GM12891 (cell line): Measurements from ENCODE around the gene GRAMD1B.

ENCODE experiments used
- DNase-seq: peaks from one replicate; pipeline ENCODE4 v3.0.0; 2011; ENCODE audit warnings: low spot score; ENCODE audit not compliant: insufficient read length
- FAIRE-seq: peaks from 2 replicates; lab custom pipeline; 2011; peaks lifted over from hg19 to GRCh38; lab: Jason Lieb, UNC
- PAX5 ChIP-seq: IDR thresholded peaks from 2 replicates; pipeline ENCODE4 v1.6.1; 2011; ENCODE audit warnings: low read length, moderate library complexity, mild to moderate bottlenecking; ENCODE audit not compliant: insufficient read depth, severe bottlenecking
- POLR2A ChIP-seq: IDR thresholded peaks from 2 replicates; pipeline ENCODE4 v1.6.1; 2011; ENCODE audit warnings: low read depth, low read length, control low read depth
- POLR2AphosphoS5 ChIP-seq: IDR thresholded peaks from 2 replicates; pipeline ENCODE4 v1.6.1; 2011; ENCODE audit warnings: low read depth, low read length, control low read depth
- POU2F2 ChIP-seq: IDR thresholded peaks from 2 replicates; pipeline ENCODE4 v1.6.1; 2011; ENCODE audit warnings: low read depth, mild to moderate bottlenecking, control low read depth, low read length, moderate library complexity
- SPI1 ChIP-seq: IDR thresholded peaks from 2 replicates; pipeline ENCODE4 v1.6.1; 2011; ENCODE audit warnings: low read depth, low read length, control low read depth
- TAF1 ChIP-seq: IDR thresholded peaks from 2 replicates; pipeline ENCODE4 v1.6.1; 2011; ENCODE audit warnings: low read depth, low read length, control low read depth

Gene GRAMD1B

DNA sequence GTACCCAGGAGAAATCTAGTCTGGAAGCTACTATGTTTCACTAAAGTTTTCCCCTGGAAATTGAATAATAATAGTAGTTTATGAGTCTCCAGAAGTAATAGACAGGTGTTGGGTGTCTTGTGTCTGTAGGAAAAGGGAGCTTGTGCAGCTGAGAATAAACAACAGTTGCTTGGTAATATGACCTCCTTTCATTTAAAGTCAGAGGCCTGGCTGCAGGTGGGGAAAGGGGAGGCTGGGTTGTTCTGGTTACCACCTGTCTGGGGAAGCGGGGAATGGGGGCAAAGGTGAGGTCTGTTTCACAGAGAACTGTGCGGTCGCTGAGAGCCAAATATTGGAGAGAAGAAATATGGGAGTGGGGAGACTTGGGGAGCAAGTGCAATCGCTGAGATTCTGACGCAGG, 3.3 kb upstream of the GRAMD1B start:
- FAIRE-seq = no peak
- TF ChIP-seq SPI1 (no peak), POLR2AphosphoS5 (no peak), PAX5 (no peak), TAF1 (no peak), POLR2A (no peak), POU2F2 (no peak)
- DNase-seq = no peak

DNA sequence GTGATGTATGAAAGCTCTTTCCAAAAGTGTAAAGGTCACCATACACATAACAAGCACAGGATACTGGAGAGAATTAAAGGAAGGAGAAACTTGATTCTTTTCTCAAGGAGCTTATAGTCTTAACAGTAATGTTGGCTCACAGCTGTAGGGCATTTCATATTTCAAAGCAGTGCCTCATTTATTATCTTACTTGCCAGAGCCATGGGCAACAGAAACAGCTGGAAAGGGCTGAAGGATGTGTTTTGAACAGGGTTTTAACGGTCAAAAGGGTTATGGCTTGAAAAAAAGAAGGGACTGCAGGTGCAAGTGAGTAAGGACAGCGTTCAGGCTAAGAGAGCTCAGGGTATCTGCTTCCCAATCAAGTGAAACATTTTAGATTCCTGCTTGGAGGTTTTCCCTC, 2.7 kb upstream of the GRAMD1B start:
- no peak for FAIRE-seq
- no peak for TF ChIP-seq SPI1
- TF ChIP-seq POLR2AphosphoS5 = no peak
- no peak for TF ChIP-seq PAX5
- no peak for TF ChIP-seq TAF1
- no peak for TF ChIP-seq POLR2A
- no peak for TF ChIP-seq POU2F2
- no peak for DNase-seq

DNA sequence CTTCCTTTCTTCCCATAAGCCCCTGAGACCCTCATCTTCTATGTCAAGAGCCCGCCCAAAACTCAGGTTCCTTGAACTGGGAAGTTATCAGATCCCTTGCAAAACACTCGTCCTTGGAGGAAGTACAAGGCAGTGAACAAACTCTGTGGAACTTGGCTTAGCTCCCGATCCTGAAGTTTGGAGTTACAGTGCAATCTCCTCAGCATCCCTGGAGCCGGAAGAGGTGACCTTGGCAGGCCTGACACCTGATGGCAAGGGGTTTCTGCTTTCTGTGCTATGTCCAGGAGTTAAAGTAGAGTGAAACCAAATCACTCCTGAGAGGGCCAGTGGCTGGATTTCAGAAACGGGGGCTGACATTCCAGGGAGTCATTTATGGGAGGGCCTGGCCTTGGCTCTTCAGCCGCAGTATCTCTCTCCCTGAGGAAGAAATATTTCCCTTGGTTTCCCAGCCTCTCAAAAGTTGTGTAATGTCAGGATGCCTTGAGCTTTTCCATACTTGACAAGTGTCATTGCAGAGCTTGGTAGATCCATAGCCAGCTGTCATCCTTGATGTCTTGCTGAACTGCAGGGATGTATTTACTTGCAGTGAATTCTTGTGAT, 1.9 kb upstream of the GRAMD1B start:
- FAIRE-seq (no peak), DNase-seq (no peak)
- TF ChIP-seq TAF1 (no peak), PAX5 (no peak), POLR2A (no peak), POLR2AphosphoS5 (no peak), POU2F2 (no peak), SPI1 (no peak)

DNA sequence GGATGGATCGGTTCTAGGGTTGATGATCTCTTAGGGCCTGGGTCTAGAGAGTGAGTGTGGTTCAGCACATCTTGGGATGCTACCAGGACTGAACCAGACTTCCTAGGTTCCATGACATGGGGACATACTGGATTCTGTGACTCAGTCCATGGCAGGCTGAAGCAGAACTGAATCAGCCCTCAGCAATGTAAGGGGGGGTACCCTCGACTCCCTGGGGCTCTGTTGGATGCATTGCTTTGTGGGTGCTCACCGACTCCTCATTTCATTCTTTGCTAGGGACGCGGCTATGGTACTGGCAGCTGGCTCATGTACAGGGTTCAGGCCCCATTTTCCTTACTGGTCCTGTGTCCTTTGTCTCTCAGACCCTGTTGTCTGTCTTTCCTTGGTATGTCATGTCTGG, 733 bp upstream of the GRAMD1B start:
- DNase-seq = no peak
- TF ChIP-seq POU2F2 (no peak), SPI1 (no peak), POLR2AphosphoS5 (no peak), POLR2A (no peak), TAF1 (no peak), PAX5 (no peak)
- FAIRE-seq = no peak

DNA sequence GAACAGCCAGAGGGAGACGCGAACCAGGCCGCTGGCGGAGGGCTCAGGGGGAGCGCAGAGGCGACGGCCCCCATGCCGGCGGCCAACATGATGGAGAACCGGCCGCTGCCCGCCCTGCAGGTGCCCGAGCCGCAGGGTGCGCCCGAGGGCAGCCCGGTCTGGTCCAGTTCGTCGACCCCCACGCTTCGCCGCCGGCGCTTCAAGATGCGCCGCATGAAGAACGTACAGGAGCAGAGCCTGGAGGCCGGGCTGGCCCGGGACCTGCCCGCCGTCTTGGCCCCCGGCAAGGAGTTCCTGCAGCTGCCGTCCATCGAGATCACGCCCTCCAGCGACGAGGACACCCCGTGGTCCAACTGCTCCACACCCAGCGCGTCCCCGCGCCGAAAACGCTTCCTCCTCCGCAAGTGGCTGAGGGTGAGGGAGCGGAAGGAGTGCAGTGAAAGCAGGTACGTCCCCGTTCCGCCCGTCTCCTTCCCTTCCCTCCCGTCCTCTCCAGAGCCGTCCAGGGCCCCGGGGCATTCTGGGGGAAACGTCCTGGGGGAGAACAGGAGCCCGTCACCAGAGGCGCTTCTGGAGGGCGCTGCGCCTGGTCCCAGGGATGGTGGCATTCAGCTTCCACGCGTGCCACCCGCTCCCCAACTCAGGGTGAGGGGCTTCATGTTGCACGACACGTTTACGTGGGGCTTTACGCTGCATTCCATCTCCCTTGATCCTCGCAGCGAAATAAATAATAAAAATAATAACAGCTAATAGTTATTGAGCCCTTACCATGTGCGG, 840 bp downstream of the GRAMD1B start:
- FAIRE-seq = peak; percentile 99
- DNase-seq = peak; percentile 59
- TF ChIP-seq POLR2AphosphoS5 (no peak), TAF1 (no peak), POU2F2 (no peak), PAX5 (no peak), SPI1 (no peak), POLR2A (no peak)

DNA sequence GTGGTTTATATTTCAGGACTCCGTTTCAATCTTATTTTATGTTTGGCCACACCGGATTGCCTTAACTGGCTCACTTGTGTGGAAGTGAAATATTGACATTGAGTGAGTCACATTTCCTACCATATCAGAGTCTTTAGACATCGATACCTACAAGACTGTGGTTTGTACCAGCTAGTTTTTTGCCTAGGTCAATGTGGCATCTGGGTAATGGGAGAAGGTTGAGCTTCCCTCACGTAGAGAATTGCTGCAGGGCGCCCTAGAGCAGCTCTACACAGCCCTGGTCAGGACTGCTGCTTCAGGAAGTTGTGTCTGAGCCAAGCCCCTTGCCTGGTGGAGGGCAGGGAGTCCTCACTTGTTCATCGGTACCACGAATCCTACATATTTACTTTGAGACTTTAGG, 1.6 kb downstream of the GRAMD1B start:
- DNase-seq (no peak), FAIRE-seq (peak; percentile 84)
- TF ChIP-seq POLR2AphosphoS5 = no peak

DNA sequence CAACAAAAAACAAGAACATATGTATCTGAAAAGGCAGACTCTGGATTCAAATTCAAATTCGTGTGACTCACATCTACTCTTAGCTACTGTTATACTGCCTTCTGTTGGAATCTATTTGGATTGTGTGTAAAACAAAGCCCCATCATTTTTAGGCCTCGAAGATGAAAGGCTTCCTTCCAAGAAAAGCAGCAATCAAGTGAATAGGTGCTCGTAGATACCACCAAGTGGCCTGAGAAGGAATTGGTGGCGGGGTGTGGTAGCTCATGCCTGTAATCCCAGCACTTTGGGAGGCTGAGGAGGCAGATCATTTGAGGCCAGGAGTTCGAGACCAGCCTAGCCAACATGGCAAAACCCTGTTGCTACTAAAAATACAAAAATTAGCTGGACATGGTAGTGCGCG, 4.2 kb downstream of the GRAMD1B start:
- TF ChIP-seq SPI1 (no peak), POLR2A (no peak), TAF1 (no peak), POU2F2 (no peak), POLR2AphosphoS5 (no peak), PAX5 (no peak)
- DNase-seq (no peak), FAIRE-seq (no peak)

DNA sequence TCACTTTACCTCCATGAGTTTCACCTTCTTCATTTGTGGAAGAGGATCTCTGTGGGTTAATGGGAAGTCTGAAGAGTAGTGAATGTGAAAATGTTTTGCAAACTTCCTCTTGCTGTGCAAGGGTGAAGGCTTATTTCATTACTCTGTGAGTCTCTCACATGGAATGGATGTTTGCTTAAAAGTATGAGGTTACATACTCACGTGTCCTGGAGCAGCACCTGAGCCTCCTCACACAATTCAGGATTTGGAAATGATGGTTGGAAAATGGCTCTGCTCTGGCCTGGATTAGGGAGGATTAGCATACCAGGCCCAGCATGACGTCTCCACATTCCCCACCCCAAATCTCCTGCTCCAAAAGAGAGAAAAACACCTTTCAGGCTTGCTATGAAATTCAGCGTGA, 4.8 kb downstream of the GRAMD1B start:
- no peak for DNase-seq

DNA sequence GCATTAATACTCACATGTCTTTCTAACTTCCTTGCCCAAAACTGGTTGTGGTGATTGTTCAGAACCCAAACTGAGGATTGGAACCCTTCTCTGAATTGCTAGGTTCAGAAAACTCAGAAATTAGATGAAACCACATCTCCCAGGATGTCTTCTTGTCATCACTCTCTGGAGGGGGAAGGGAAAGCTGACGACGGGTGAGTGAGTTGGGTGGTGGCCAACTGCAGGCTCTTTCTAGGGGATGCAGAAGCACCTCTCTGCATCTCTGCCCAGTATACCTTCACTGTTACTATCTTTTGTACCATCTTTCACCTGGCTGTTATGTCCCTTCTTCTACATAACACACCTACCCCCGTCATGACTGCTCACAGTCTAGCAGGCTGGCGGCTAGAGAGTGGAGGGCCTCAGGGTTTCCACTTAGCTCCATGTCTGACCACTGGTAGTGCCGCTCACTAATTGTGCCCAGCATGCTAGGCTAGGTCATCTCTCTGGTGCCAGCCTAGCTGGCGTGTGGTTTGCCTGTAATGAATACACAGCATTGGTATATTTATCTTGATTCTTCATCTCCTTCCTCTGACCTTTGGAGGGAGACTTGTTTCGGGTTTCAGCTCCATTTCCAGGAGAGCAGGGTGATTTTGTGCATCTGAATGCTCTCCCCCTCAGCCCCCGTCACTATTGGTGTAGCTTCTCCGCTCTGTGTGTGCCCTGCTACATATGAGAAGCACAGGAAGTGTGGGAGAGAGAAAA, 7.3 kb downstream of the GRAMD1B start:
- FAIRE-seq = no peak
- no peak for TF ChIP-seq SPI1
- TF ChIP-seq POU2F2 = no peak
- no peak for TF ChIP-seq TAF1
- TF ChIP-seq PAX5 = no peak
- TF ChIP-seq POLR2A = no peak
- no peak for TF ChIP-seq POLR2AphosphoS5
- DNase-seq = no peak

More for the DNA sequence above, 4.8 kb downstream of the GRAMD1B start:
- FAIRE-seq = no peak
- TF ChIP-seq SPI1 (no peak), TAF1 (no peak), PAX5 (no peak), POU2F2 (no peak), POLR2AphosphoS5 (no peak)

DNA sequence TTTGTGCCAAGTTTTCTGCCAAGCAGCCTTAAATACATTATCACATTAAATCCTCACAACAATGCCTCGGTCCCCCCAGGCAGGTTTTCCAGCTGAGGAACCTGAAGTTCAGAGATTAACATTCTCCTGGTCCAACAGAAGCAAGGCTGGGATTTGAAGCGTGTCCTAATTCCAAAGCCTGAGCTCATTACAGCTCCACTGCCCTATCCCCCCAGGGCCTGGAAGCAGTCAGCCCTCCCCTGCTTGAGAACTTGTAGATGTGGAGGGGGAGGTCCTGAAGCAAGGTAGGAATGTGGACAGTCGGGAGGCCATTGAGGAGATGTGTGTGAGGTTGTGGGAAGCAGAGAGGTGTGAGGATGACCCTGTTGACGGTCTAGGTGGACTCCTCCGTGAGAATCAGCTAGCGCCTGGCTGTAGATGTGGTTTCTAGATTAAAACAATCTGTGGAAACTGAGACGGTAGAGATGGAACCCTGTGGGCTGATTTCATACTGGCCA, 8.1 kb downstream of the GRAMD1B start:
- FAIRE-seq (peak; percentile 5), DNase-seq (no peak)

DNA sequence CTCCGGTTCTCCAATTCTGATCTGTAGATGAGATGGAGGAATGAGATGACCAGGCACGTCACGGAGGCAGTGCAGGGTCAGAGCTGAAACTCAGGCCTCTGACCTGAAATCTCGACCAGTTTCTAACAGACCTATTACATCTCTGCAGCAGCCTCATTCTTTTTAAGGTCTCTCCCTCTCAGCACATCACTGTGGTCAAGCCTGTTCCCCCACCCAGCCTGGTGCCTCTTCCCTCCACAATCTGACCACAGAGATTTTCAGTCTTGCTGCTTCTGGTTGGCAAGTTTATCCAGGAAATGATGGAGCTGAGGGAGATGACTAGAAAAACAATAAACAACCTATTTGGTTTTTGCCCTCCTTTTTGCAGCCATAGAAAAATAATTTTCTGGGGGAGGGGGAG, 9.5 kb downstream of the GRAMD1B start:
- TF ChIP-seq SPI1 (no peak), POLR2AphosphoS5 (no peak), PAX5 (no peak), TAF1 (no peak), POLR2A (no peak), POU2F2 (no peak)
- no peak for DNase-seq
- no peak for FAIRE-seq

More for the DNA sequence above, 8.1 kb downstream of the GRAMD1B start:
- TF ChIP-seq POU2F2 (no peak), TAF1 (no peak), POLR2A (no peak)
